ENCODE measurements around the gene EFEMP2.

Gene EFEMP2

GRCh38 chr11:65870706-65871681 lies 1.6 kb downstream of the EFEMP2 start:
- no peak for DNase-seq (ENCODE audit: low spot score)
- TF ChIP-seq, protein P1, sequence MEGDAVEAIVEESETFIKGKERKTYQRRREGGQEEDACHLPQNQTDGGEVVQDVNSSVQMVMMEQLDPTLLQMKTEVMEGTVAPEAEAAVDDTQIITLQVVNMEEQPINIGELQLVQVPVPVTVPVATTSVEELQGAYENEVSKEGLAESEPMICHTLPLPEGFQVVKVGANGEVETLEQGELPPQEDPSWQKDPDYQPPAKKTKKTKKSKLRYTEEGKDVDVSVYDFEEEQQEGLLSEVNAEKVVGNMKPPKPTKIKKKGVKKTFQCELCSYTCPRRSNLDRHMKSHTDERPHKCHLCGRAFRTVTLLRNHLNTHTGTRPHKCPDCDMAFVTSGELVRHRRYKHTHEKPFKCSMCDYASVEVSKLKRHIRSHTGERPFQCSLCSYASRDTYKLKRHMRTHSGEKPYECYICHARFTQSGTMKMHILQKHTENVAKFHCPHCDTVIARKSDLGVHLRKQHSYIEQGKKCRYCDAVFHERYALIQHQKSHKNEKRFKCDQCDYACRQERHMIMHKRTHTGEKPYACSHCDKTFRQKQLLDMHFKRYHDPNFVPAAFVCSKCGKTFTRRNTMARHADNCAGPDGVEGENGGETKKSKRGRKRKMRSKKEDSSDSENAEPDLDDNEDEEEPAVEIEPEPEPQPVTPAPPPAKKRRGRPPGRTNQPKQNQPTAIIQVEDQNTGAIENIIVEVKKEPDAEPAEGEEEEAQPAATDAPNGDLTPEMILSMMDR (IDR thresholded peaks at IDR 0.05; ENCODE audit: extremely low read depth, missing control alignments), result no peak

GRCh38 chr11:65870307-65870658 lies 2.3 kb downstream of the EFEMP2 start:
- DNase-seq (ENCODE audit: low spot score), result no peak
- TF ChIP-seq, protein P1 (IDR thresholded peaks at IDR 0.05; ENCODE audit: extremely low read depth, missing control alignments), result no peak

GRCh38 chr11:65869643-65870306 lies 2.8 kb downstream of the EFEMP2 start:
- DNase-seq (ENCODE audit: low spot score), result no peak
- TF ChIP-seq, protein P1 (IDR thresholded peaks at IDR 0.05; ENCODE audit: extremely low read depth, missing control alignments), result no peak

- DNase-seq (ENCODE audit: low spot score), result no peak
- TF ChIP-seq, protein P1 (IDR thresholded peaks at IDR 0.05; ENCODE audit: extremely low read depth, missing control alignments), result no peak
Measured at GRCh38 chr11:65868907-65869306, 3.7 kb downstream of the EFEMP2 start.

DNA sequence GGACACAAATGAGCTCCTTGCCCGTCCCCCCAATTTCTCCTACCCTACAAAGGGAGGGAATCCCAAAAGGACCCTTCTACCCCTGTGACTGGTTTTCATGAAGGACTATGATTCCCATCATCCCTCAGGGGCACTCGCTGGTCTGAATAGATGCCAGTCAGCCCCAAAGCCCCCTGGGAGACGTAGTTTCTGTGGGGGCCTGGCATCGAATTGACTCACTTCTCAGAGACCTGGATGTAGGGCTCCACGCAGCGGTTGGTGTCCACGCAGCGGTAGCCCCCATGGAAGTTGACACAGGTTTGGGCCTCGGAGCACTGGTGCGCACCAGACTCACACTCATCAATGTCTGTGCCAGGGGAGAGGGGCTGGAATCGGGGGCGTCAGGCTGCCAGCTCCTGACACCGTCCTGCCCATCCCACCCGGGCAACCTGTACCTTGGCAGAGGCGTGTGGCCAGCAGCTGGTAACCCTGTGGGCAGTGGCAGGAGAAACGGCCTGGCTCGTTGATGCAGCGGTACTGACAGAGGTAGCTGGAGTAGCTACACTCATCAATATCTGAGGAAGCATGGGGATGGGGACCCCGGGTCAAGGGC lies 4.4 kb downstream of the EFEMP2 start:
- no peak for DNase-seq (ENCODE audit: low spot score)
- TF ChIP-seq, protein P1 (IDR thresholded peaks at IDR 0.05; ENCODE audit: extremely low read depth, missing control alignments), result no peak

GRCh38 chr11:65867284-65868071 lies 5.1 kb downstream of the EFEMP2 start:
- TF ChIP-seq, protein P1 (IDR thresholded peaks at IDR 0.05; ENCODE audit: extremely low read depth, missing control alignments), result no peak
- DNase-seq (ENCODE audit: low spot score), result no peak

Data from GM20000 (cell line).